Activated naive CD8-positive, alpha-beta T cell treated with anti-CD3 and anti-CD28 coated beads for 36 hours (primary cell): Measurements from ENCODE around the gene ACSS3. TPM values are rescaled to one million over a fixed set of nuclear protein-coding genes. Genes with fewer than 3 reads are reported as not detected.

Source experiments
- DNase-seq: peaks from one replicate; pipeline ENCODE4 v3.0.0; 2021
- H3K27ac Mint-ChIP-seq: one replicate; pipeline ENCODE4 v1.8.0; 2022; ENCODE audit warnings: mild to moderate bottlenecking, moderate library complexity, mixed read lengths
- H3K27me3 Mint-ChIP-seq: one replicate; pipeline ENCODE4 v1.8.0; 2022; ENCODE audit warnings: mild to moderate bottlenecking, mixed read lengths
- H3K36me3 Mint-ChIP-seq: one replicate; pipeline ENCODE4 v1.8.0; 2021; ENCODE audit warnings: mild to moderate bottlenecking, mixed read lengths
- H3K4me1 Mint-ChIP-seq: one replicate; pipeline ENCODE4 v1.8.0; 2021; ENCODE audit warnings: mixed read lengths
- H3K4me3 Mint-ChIP-seq: one replicate; pipeline ENCODE4 v1.8.0; 2022; ENCODE audit warnings: mild to moderate bottlenecking, moderate library complexity, mixed read lengths
- H3K9me3 Mint-ChIP-seq: one replicate; pipeline ENCODE4 v1.8.0; 2022; ENCODE audit warnings: mixed read lengths
- total RNA-seq, 2 experiments: library from RNA; stranded (reverse); gene quantifications; one replicate each; pipeline ENCODE4 v1.2.3, GENCODE V29; 2021

ACSS3 gene
- total RNA-seq, 2 experiments from 2014 or later = not detected

DNA sequence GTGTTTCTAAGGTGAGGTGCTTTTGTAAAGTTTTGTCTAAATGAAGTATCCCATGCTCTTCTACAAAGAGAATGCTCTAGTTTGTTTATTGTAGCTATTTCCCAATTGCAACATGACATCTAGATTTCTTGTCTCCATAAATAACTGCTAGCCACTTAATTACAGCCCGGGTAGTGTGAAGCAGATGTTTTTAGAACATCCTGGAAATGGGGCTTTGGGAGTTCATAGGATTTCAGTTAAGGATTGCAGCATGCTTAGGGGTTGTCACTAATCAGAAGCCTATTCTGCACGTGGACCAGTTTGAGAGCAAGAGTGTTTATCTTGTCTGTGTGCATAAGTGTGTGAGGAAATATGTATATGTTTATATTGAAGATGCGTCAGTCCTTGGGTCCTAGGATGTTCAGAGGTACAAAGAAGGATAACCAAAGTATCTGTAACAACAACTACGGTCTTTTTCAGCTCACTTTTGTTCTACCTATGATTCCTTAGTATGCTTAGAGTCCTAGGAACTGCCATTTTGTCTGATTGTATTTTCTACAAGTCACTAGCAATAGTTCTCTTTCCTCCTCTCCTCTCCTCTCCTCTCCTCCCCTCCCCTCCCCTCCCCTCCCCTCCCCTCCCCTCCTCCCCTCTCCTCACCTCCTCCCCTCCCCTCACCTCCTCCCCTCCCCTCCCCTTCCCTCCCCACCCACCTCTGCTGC is 135.3 kb downstream of the ACSS3 start:
- H3K27me3 Mint-ChIP-seq = no peaks in the 10 kb centered on the region
- H3K36me3 Mint-ChIP-seq = no peaks in the 10 kb centered on the region
- no peaks in the 10 kb centered on the region for H3K4me1 Mint-ChIP-seq
- H3K4me3 Mint-ChIP-seq = no peak overlapping the region
- no peaks in the 10 kb centered on the region for H3K9me3 Mint-ChIP-seq
- no peak overlapping the region for H3K27ac Mint-ChIP-seq
- no peak for DNase-seq

DNA sequence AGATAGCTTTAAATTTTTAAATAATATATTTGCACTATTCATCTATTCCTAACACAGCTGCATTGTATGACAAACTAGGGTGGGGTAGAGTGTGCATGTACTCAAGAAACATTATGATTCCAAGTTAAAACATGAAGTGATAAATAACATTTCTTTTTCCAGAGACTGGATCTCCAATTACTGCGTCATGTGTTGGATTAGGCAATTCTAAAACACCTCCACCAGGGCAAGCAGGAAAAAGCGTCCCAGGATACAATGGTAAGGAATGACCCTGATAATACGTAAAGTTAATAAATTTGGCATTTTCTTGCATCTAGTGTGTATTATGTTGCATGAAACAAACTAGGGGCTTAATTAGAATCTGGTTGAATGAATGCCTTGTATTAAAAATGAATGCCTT is 138.9 kb downstream of the ACSS3 start:
- no peaks in the 10 kb centered on the region for H3K9me3 Mint-ChIP-seq
- H3K27ac Mint-ChIP-seq = no peak overlapping the region
- DNase-seq = no peak
- no peak overlapping the region for H3K4me3 Mint-ChIP-seq
- H3K4me1 Mint-ChIP-seq = no peaks in the 10 kb centered on the region
- H3K36me3 Mint-ChIP-seq = no peaks in the 10 kb centered on the region
- H3K27me3 Mint-ChIP-seq = no peaks in the 10 kb centered on the region

- DNase-seq = no peak
- Mint-ChIP-seq H3K27me3 (no peaks in the 10 kb centered on the region), H3K4me1 (no peaks in the 10 kb centered on the region), H3K4me3 (no peak overlapping the region), H3K9me3 (no peaks in the 10 kb centered on the region), H3K36me3 (no peaks in the 10 kb centered on the region), H3K27ac (no peak overlapping the region)
Observed at GRCh38 chr12:81221681-81222080, 143.8 kb downstream of the ACSS3 start.

DNA sequence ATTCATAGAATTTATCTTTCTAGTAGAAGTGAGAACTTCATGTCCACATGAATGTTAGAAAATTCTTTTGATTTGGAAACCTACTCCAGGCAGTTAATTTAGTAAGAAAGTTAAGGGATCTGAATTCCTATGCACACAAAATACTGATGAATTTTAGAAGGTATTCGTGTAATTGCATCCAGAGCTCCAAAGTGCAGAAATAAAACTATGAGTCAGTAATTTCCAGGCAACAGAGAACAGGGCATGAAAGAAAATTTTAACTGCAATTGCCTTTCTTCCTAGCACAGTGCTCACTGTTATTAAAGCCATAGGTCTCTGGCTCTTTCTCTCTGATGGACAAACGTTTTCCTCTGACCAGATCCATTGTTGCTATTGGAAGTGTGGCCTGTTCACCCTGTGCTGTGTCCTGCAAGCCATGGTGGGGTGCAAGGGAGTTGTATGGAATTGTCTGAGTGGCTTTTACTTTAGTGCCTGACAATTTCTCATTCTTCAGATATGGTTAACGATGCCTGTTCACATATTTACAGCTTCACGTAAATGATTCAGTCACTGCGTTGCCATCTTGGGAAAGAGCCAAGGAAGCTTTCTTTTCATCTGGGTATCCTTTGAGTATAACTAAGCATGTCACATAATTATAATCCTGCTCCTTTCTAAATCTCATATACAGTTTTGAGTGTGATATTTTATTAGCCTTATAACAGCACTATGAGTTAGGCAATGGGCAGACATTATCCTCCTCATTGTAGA is 145.1 kb downstream of the ACSS3 start:
- Mint-ChIP-seq H3K27me3 (no peaks in the 10 kb centered on the region), H3K9me3 (no peaks in the 10 kb centered on the region), H3K4me1 (no peaks in the 10 kb centered on the region), H3K4me3 (no peak overlapping the region), H3K27ac (no peak overlapping the region), H3K36me3 (no peaks in the 10 kb centered on the region)
- DNase-seq = no peak

DNA sequence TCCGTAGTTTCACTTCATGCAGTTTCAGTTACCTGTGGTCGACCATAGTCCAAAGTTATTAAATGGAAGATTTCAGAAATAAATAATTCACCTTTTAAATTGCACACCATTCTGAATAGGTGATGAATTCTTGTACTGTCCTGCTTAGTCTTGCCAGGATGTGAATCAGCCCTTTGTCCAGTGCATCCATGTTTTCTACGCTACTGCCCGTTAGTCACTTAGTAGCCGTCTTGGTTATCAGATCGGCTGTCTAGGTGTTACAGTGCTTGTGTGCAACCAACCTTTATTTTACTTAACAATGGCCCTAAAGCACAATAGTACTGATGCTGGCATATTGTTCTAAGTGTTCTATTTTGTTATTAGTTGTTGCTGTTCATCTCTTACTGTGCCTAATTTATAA is 146.7 kb downstream of the ACSS3 start:
- no peaks in the 10 kb centered on the region for H3K36me3 Mint-ChIP-seq
- H3K27me3 Mint-ChIP-seq = no peaks in the 10 kb centered on the region
- H3K27ac Mint-ChIP-seq = no peak overlapping the region
- H3K4me3 Mint-ChIP-seq = no peak overlapping the region
- H3K4me1 Mint-ChIP-seq = no peaks in the 10 kb centered on the region
- DNase-seq = no peak
- no peaks in the 10 kb centered on the region for H3K9me3 Mint-ChIP-seq

GRCh38 chr12:81229759-81230158 is 151.9 kb downstream of the ACSS3 start:
- no peak for DNase-seq
- no peaks in the 10 kb centered on the region for H3K36me3 Mint-ChIP-seq
- no peaks in the 10 kb centered on the region for H3K27me3 Mint-ChIP-seq
- H3K4me1 Mint-ChIP-seq = no peaks in the 10 kb centered on the region
- no peaks in the 10 kb centered on the region for H3K9me3 Mint-ChIP-seq
- no peak overlapping the region for H3K4me3 Mint-ChIP-seq
- no peak overlapping the region for H3K27ac Mint-ChIP-seq

- no peak for DNase-seq
- H3K27ac Mint-ChIP-seq = no peak overlapping the region
- H3K9me3 Mint-ChIP-seq = no peaks in the 10 kb centered on the region
- no peaks in the 10 kb centered on the region for H3K4me1 Mint-ChIP-seq
- no peak overlapping the region for H3K4me3 Mint-ChIP-seq
- no peaks in the 10 kb centered on the region for H3K36me3 Mint-ChIP-seq
- no peaks in the 10 kb centered on the region for H3K27me3 Mint-ChIP-seq
Observed at GRCh38 chr12:81231574-81232368, 153.9 kb downstream of the ACSS3 start.

DNA sequence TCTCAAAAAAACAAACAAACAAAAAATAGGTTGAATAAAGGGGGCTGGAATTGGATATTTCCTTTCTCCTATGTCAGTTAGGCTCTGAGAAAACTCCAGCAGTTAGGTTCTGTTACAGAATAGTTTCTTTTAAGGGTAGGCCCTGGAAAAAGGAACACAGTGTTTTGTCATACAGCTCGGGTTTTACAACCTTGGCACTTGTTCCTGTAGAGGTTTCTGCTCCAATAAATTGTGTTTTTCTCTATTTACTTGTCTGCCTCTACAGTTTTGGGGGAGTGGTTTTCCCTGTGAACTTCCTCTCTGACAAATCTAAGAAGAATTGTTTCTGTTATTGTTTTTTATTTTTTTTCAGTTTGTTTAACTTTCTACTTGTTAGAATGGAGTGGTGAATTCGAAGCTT is 167.6 kb downstream of the ACSS3 start:
- no peaks in the 10 kb centered on the region for H3K36me3 Mint-ChIP-seq
- no peak overlapping the region for H3K4me3 Mint-ChIP-seq
- no peaks in the 10 kb centered on the region for H3K9me3 Mint-ChIP-seq
- no peaks in the 10 kb centered on the region for H3K4me1 Mint-ChIP-seq
- no peaks in the 10 kb centered on the region for H3K27me3 Mint-ChIP-seq
- no peak overlapping the region for H3K27ac Mint-ChIP-seq
- no peak for DNase-seq

GRCh38 chr12:81245907-81246570 is 168.2 kb downstream of the ACSS3 start:
- no peaks in the 10 kb centered on the region for H3K36me3 Mint-ChIP-seq
- no peak overlapping the region for H3K27ac Mint-ChIP-seq
- H3K9me3 Mint-ChIP-seq = no peaks in the 10 kb centered on the region
- H3K27me3 Mint-ChIP-seq = no peaks in the 10 kb centered on the region
- no peaks in the 10 kb centered on the region for H3K4me1 Mint-ChIP-seq
- DNase-seq = no peak
- no peak overlapping the region for H3K4me3 Mint-ChIP-seq

- Mint-ChIP-seq H3K27me3 (no peaks in the 10 kb centered on the region), H3K4me3 (no peak overlapping the region), H3K36me3 (no peaks in the 10 kb centered on the region), H3K27ac (no peak overlapping the region), H3K4me1 (no peaks in the 10 kb centered on the region), H3K9me3 (peaks cover 2% of the 10 kb centered on the region)
- DNase-seq = no peak
Observed at GRCh38 chr12:81249976-81250375, 172.1 kb downstream of the ACSS3 start.

DNA sequence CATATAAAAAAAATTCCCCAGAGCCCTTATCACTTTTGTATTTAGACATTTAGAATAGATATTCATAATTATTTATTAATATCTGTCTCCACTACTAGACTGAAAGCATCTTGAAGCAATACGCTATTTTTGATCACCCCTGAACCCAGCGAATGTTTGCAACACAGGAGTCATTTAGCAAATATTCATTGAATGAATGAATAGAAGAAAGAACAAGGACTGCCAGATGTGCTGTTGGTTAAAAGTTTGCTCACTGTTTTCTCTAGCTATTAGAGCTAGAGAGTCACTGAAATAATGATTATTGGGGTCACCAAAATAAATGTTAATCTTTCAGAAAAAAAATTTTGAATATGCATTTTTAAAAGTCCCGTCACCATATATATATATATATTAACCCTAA is 174.3 kb downstream of the ACSS3 start:
- Mint-ChIP-seq H3K27ac (no peak overlapping the region), H3K9me3 (peaks cover 2% of the 10 kb centered on the region), H3K4me3 (no peak overlapping the region), H3K4me1 (no peaks in the 10 kb centered on the region), H3K27me3 (no peaks in the 10 kb centered on the region), H3K36me3 (no peaks in the 10 kb centered on the region)
- no peak for DNase-seq

- no peak for DNase-seq
- no peaks in the 10 kb centered on the region for H3K4me1 Mint-ChIP-seq
- H3K27ac Mint-ChIP-seq = no peak overlapping the region
- H3K4me3 Mint-ChIP-seq = no peak overlapping the region
- H3K9me3 Mint-ChIP-seq = peaks cover 2% of the 10 kb centered on the region
- H3K36me3 Mint-ChIP-seq = no peaks in the 10 kb centered on the region
- H3K27me3 Mint-ChIP-seq = no peaks in the 10 kb centered on the region
Observed at GRCh38 chr12:81253360-81253759, 175.5 kb downstream of the ACSS3 start.

- no peak overlapping the region for H3K27ac Mint-ChIP-seq
- no peak overlapping the region for H3K4me3 Mint-ChIP-seq
- no peaks in the 10 kb centered on the region for H3K27me3 Mint-ChIP-seq
- no peaks in the 10 kb centered on the region for H3K36me3 Mint-ChIP-seq
- no peaks in the 10 kb centered on the region for H3K4me1 Mint-ChIP-seq
- DNase-seq = no peak
- H3K9me3 Mint-ChIP-seq = peaks cover 2% of the 10 kb centered on the region
Observed at GRCh38 chr12:81255456-81255855, 177.6 kb downstream of the ACSS3 start.

GRCh38 chr12:81255947-81256346 is 178.1 kb downstream of the ACSS3 start:
- no peaks in the 10 kb centered on the region for H3K27me3 Mint-ChIP-seq
- no peaks in the 10 kb centered on the region for H3K36me3 Mint-ChIP-seq
- DNase-seq = no peak
- H3K4me1 Mint-ChIP-seq = no peaks in the 10 kb centered on the region
- no peak overlapping the region for H3K27ac Mint-ChIP-seq
- H3K4me3 Mint-ChIP-seq = no peak overlapping the region
- peaks cover 2% of the 10 kb centered on the region for H3K9me3 Mint-ChIP-seq

- Mint-ChIP-seq H3K4me3 (no peak overlapping the region), H3K27ac (no peak overlapping the region), H3K4me1 (no peaks in the 10 kb centered on the region), H3K27me3 (no peaks in the 10 kb centered on the region), H3K9me3 (no peaks in the 10 kb centered on the region), H3K36me3 (no peaks in the 10 kb centered on the region)
- DNase-seq = no peak
Observed at GRCh38 chr12:81257947-81258551, 180.2 kb downstream of the ACSS3 start.
